Measurements from ENCODE around the gene CAMK1. TPM values are rescaled to one million over a fixed set of nuclear protein-coding genes. Genes with fewer than 3 reads are reported as not detected.
"Not testable (repeated sequence)": the region's sequence is repeated elsewhere in the genome, so short reads cannot be mapped to it uniquely, and the experiment has no call there.

Gene CAMK1
- total RNA-seq, 2 donors from 2014 or later: 23.8 to 45.1 TPM

DNA sequence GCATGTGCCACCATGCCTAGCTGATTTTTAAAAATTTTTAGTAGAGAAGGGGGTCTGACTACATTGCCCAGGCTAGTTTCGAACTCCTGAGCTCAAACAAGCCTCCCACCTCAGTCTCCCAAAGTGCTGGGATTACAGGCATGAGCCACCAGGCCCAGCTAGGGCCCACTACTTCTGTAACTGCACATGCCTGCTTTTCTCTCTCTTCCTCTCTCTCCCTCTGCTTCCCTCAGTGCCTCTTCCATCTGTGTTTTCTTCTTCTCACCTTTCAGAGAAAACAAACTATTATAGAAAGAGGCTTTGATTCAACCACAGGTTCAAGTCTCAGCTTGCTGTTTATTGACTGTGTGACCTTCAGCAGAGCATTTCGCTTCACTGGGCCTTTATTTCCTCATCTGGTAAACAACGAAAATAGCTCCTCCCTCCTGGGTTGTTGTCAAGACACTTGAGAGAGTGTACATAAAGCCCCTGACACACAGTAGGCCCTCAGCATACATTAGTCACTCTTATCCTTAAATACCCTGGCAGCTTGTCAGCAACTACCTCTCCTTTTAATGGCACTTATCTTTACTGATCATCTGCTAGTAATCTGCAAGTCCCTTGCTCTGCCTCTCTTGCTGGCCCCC lies 12.3 kb upstream of the CAMK1 start:
- H3K36me3 Mint-ChIP-seq: peaks cover 30 to 47% of the 10 kb centered on the region in 2 donors

DNA sequence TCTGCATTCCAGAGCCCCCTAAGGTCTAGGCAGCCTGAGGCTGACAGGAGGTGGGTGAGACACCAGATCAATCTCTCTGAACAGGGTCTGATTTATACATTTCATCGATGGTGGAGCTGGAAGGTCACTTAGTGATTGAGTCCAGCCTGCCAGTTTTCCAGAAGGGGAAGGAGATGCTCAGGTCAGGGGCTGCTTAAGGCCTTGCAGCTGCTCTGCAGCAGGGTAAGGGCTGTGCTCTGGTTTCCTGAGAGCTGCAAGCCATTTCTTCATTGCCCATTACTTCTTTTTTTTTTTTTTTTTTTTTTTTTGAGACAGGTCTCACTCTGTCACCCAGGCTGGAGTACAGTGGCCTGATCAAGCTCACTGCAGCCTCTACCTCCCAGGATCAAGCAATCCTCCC lies 11.8 kb upstream of the CAMK1 start:
- Mint-ChIP-seq H3K27ac (no peak overlapping the region), H3K36me3 (peaks cover 30 to 41% of the 10 kb centered on the region in 2 donors), H3K9me3 (peaks cover 0 to 3% of the 10 kb centered on the region in 2 donors)
- no peak for ATAC-seq
- no peak for DNase-seq (ENCODE audit: low spot score in 2 of 2)

More for the DNA sequence above, 12.3 kb upstream of the CAMK1 start:
- DNase-seq (ENCODE audit: low spot score in 2 of 2): no peak
- ATAC-seq: no peak
- peak overlapping the region; percentile 4 to 61 for H3K27ac Mint-ChIP-seq
- peaks cover 0 to 3% of the 10 kb centered on the region in 2 donors for H3K9me3 Mint-ChIP-seq

DNA sequence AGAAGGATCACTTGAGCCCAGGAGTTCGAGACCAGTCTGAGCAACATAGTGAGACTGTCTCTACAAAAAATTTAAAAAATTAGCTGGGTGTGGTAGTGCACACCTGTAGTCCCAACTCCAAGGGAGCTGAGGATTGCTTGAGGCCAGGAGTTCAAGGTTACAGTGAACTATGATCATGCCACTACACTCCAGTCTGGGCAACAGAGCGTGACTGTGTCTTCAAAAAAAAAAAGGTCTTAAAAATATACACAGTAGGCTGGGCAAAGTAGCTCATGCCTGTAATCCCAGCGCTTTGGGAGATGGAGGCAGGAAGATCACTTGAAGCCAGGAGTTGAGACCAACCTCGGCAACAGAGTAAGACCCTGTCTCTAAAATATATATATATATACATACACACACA lies 11.2 kb upstream of the CAMK1 start:
- H3K27ac Mint-ChIP-seq: peak overlapping the region; percentile 95 to 98
- no peak for DNase-seq (ENCODE audit: low spot score in 2 of 2)
- peaks cover 24 to 36% of the 10 kb centered on the region in 2 donors for H3K36me3 Mint-ChIP-seq
- ATAC-seq: no peak
- peaks cover 0 to 3% of the 10 kb centered on the region in 2 donors for H3K9me3 Mint-ChIP-seq

DNA sequence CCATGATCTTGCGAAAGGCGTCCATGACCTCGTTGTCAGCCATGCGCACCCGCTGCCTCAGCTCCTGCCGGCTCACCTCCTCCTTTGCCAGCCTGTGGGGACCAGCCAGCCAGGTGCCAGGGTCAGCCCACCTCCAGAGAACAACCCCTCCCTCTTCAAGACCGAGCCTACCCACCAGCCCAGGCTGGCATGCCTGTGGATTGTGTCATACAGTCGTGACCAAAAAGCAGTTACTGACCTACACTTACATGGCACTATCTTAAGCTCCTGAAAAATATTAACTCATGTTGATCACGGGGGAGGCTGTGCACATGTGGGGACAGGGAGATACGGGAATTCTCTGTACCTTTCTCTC lies 10.7 kb upstream of the CAMK1 start:
- H3K9me3 Mint-ChIP-seq: peaks cover 0 to 3% of the 10 kb centered on the region in 2 donors
- peaks cover 22 to 32% of the 10 kb centered on the region in 2 donors for H3K36me3 Mint-ChIP-seq
- ATAC-seq (no peak), DNase-seq (ENCODE audit: low spot score in 2 of 2) (no peak)
- H3K27ac Mint-ChIP-seq: peak overlapping the region; percentile 95 to 98

DNA sequence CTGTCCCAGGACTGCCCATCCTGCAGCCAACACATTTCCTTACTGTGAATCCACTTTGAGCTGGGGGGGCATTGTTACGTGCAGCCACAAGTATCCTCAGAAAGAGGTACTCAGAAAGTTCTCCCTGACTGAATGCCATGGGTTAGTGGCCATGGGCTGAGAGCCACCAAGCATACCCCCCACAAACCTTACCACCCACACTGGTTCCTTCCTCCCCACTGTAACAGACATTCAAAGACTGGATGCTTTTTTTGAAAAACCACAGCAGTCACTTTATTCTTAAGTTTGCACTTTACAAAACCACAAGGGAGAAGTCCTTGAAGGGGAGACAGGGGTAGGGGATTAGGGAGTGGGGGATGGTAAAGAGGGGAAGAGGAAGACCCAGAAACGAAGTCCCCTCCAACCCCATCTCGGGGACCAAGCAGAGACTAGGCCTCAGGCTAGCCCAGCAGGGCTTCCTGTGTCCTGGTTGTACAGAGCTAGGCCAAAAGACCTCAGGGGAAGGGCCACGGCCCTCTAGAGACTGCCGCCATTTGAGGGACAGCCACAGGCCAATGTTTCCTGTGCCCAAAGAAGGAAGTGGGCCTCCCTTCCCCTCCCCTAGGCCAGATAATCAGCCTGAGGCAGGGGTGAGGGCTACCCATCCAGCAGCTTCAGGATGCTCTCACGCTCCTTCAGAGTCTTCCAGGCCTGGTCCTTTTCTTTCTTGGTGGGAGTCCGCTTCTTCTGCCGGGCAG lies 10.1 kb upstream of the CAMK1 start:
- Mint-ChIP-seq H3K27ac (peak overlapping the region; percentile 95 to 98), H3K36me3 (peaks cover 21 to 27% of the 10 kb centered on the region in 2 donors), H3K9me3 (peaks cover 0 to 3% of the 10 kb centered on the region in 2 donors)
- ATAC-seq (peak; percentile 50 to 64), DNase-seq (ENCODE audit: low spot score in 2 of 2) (peak; percentile 41 to 72)

GRCh38 chr3:9779075-9779593 lies 9.4 kb upstream of the CAMK1 start:
- no peak for DNase-seq (ENCODE audit: low spot score in 2 of 2)
- peaks cover 0 to 3% of the 10 kb centered on the region in 2 donors for H3K9me3 Mint-ChIP-seq
- ATAC-seq: no peak
- peak overlapping the region; percentile 95 to 98 for H3K27ac Mint-ChIP-seq
- peaks cover 21 to 26% of the 10 kb centered on the region in 2 donors for H3K36me3 Mint-ChIP-seq

DNA sequence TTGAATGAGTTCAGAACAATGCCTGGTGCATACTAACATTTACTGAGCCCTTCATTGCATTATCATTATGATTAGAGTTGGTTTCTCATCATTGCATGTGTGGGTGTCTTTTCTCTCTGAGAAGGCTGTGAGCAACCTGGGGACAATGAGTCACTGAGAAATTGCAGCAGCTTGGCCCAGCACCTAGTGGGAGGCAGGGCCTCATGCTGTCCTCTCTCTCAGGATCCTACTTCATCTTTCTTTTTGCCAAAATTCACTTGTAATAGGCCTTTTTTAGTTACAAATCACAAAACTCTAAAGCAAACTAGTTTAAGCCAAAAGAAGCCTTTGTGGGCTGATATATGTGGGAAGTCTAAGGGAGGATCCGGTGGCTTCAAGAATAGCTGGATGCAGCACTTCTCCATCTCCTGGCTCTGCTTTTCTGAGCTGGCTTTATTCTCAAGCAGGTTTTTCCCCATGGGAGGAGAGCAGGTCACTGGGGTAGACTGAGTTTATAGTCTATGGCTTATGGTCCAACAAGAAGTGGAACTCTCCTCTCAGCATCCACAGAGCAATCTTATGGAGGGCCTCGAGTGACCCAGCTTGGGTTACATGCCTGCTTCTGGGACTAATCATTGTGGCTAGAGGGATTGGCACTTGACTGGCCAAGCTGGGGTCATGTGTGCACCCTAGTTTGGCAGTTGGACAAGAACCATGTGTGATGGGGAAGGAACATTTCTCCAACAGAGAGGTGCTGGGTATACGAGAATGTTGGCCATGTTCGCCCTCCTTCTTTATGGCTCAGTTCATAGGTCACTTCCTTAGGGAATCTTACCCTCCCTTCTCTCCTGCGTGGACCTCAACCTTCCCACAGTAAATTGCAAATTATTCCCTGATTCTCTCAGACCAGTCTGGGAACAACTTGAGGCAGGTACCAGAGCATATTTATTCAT lies 8.7 kb upstream of the CAMK1 start:
- Mint-ChIP-seq H3K27ac (peak overlapping the region; percentile 95 to 98), H3K36me3 (peaks cover 21 to 26% of the 10 kb centered on the region in 2 donors), H3K9me3 (peaks cover 0 to 3% of the 10 kb centered on the region in 2 donors)
- DNase-seq (ENCODE audit: low spot score in 2 of 2) (peak; percentile 59 to 66), ATAC-seq (peak; percentile 86 to 94)

DNA sequence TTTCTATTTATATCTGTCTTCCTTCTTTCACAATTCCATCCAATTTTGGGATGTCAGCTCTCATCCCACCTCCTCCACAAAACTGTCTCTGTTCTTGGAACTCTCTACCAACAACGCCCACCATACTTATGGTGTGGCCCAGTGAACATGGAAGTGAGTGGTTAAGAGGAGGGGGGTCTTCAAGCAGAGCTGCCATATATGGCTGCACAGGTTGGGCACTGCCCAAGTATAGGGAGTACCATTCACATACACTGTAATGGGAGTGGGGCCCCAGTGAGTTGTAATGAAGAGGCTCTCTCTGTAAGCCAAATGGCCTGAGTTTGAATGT lies 7.9 kb upstream of the CAMK1 start:
- ATAC-seq: peak; percentile 16 to 51
- peaks cover 16 to 26% of the 10 kb centered on the region in 2 donors for H3K36me3 Mint-ChIP-seq
- H3K27ac Mint-ChIP-seq: peak overlapping the region; percentile 95 to 98
- no peak for DNase-seq (ENCODE audit: low spot score in 2 of 2)
- H3K9me3 Mint-ChIP-seq: peaks cover 0 to 3% of the 10 kb centered on the region in 2 donors

GRCh38 chr3:9776896-9777693 lies 7.3 kb upstream of the CAMK1 start:
- Mint-ChIP-seq H3K27ac (peak overlapping the region; percentile 95 to 98), H3K9me3 (peaks cover 0 to 3% of the 10 kb centered on the region in 2 donors), H3K36me3 (peaks cover 11 to 22% of the 10 kb centered on the region in 2 donors)
- DNase-seq (ENCODE audit: low spot score in 2 of 2) (no peak), ATAC-seq (no peak)

- peak overlapping the region in 1 of 2 donors; percentile 42 for H3K27ac Mint-ChIP-seq
- not testable (repeated sequence) for ATAC-seq; H3K36me3 Mint-ChIP-seq; H3K9me3 Mint-ChIP-seq; DNase-seq (ENCODE audit: low spot score in 2 of 2)
Measured at GRCh38 chr3:9771007-9771406, 1.3 kb upstream of the CAMK1 start.

DNA sequence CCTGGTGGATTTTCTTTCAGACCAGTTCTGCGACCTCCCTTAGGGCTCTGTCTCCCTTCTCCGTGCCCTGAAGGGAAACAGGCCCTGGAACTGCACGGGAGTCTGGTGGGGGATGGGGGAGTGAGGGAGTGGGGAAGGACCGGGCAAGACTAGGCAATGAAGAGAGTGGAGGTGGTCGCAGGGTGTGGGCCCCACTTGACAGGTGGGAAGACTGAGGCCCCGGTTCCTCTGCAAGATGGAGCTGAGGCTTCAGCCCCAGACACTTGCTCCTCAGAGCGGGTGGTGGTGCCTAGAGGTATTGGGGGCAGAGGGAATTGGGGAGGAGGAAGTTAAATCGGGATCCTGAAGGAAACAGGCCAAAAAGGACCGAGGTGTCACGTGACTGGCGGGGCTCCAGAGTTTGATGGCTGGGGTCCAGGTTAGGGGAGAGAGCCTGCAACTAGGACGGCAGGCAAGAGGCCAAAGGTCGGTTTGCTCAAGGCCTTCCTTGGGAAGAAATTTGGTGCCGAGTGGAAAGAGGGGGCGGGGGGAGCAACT lies 597 bp upstream of the CAMK1 start:
- no peaks in the 10 kb centered on the region for H3K9me3 Mint-ChIP-seq
- ATAC-seq (no peak), DNase-seq (ENCODE audit: low spot score in 2 of 2) (no peak)
- peak overlapping the region; percentile 42 to 44 for H3K27ac Mint-ChIP-seq
- peaks cover under 1 to 8% of the 10 kb centered on the region in 2 donors for H3K36me3 Mint-ChIP-seq

DNA sequence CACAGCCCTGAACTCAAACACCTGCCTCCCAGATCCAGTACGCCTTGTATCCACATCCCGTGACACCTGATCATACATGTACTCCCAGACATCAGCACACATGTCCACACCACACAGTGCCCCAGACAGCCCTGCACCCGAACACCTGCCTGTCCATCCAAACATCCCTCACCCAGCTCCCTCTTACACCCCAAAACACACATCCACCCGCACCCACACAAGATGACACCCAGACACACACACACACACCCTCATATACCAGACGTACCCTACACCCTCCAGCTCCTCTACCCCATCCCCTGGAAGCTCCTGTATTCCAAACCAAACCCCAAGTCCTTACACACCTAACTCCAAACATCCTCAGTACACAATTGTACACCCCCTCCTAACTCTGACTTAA lies 735 bp downstream of the CAMK1 start:
- ATAC-seq: no peak
- Mint-ChIP-seq H3K9me3 (no peaks in the 10 kb centered on the region), H3K27ac (peak overlapping the region; percentile 18 to 42), H3K36me3 (peaks cover 7 to 8% of the 10 kb centered on the region in 2 donors)
- no peak for DNase-seq (ENCODE audit: low spot score in 2 of 2)

- Mint-ChIP-seq H3K36me3 (peaks cover 7 to 8% of the 10 kb centered on the region in 2 donors), H3K9me3 (no peaks in the 10 kb centered on the region), H3K27ac (peak overlapping the region; percentile 65 to 81)
- DNase-seq (ENCODE audit: low spot score in 2 of 2) (no peak), ATAC-seq (no peak)
Measured at GRCh38 chr3:9768141-9768775, 1.5 kb downstream of the CAMK1 start.

- ATAC-seq: no peak
- DNase-seq (ENCODE audit: low spot score in 2 of 2): no peak
- H3K27ac Mint-ChIP-seq: peak overlapping the region in 1 of 2 donors; percentile 65
- no peaks in the 10 kb centered on the region for H3K9me3 Mint-ChIP-seq
- peaks cover 7 to 8% of the 10 kb centered on the region in 2 donors for H3K36me3 Mint-ChIP-seq
Measured at GRCh38 chr3:9767418-9767817, 2.3 kb downstream of the CAMK1 start.

GRCh38 chr3:9765865-9766264 lies 3.9 kb downstream of the CAMK1 start:
- ATAC-seq (no peak), DNase-seq (ENCODE audit: low spot score in 2 of 2) (no peak)
- H3K9me3 Mint-ChIP-seq: no peaks in the 10 kb centered on the region
- H3K36me3 Mint-ChIP-seq: peaks cover 11 to 12% of the 10 kb centered on the region in 2 donors
- peak overlapping the region in 1 of 2 donors; percentile 36 for H3K27ac Mint-ChIP-seq

Data from activated naive CD4-positive, alpha-beta T cell treated with anti-CD3 and anti-CD28 coated beads, Interleukin-2, amount 50 U/mL, for 72 hours (primary cell).